Epithelial cell of proximal tubule (primary cell): Measurements from ENCODE around the gene DOCK10. TPM values are rescaled to one million over a fixed set of nuclear protein-coding genes. Genes with fewer than 3 reads are reported as not detected.

ENCODE experiments used
- DNase-seq: peaks from one replicate; pipeline ENCODE4 v3.0.0-alpha.2; 2011; ENCODE audit warnings: low read depth
- H3K4me3 ChIP-seq: 2 replicates; pipeline ENCODE4 v1.5.1; 2011; ENCODE audit warnings: low read depth, mild to moderate bottlenecking, low read length
- CTCF ChIP-seq: conservative IDR thresholded peaks from 2 replicates; pipeline ENCODE4 v1.5.1; 2012; ENCODE audit warnings: low read depth, mild to moderate bottlenecking, low read length
- total RNA-seq: library from RNA; depleted of rRNA; stranded (reverse); fragments of >200 nt; gene quantifications from 2 replicates; pipeline ENCODE4 v1.2.3, GENCODE V29; 2015

The DOCK10 gene
- total RNA-seq, 1 donor from 2014 or later, result 2.1 TPM

- no peak for DNase-seq
- H3K4me3 ChIP-seq, result no peak overlapping the region
- no peak for TF ChIP-seq CTCF
Measured at GRCh38 chr2:224764565-224765236, 277.6 kb downstream of the DOCK10 start.

GRCh38 chr2:224757934-224758548 lies 284.2 kb downstream of the DOCK10 start:
- no peak for TF ChIP-seq CTCF
- DNase-seq, result no peak
- no peak overlapping the region for H3K4me3 ChIP-seq

- DNase-seq, result no peak
- TF ChIP-seq CTCF, result no peak
Measured at GRCh38 chr2:224753743-224754540, 288.3 kb downstream of the DOCK10 start.

GRCh38 chr2:224751996-224752698 lies 290.1 kb downstream of the DOCK10 start:
- no peak overlapping the region for H3K4me3 ChIP-seq
- DNase-seq, result no peak
- no peak for TF ChIP-seq CTCF

More at GRCh38 chr2:224753743-224754540, 288.3 kb downstream of the DOCK10 start:
- no peak overlapping the region for H3K4me3 ChIP-seq

GRCh38 chr2:224749136-224749535 lies 293.1 kb downstream of the DOCK10 start:
- no peak for DNase-seq
- TF ChIP-seq CTCF, result peak; percentile 52
- H3K4me3 ChIP-seq, result no peak overlapping the region

- TF ChIP-seq CTCF, result no peak
- no peak overlapping the region for H3K4me3 ChIP-seq
- no peak for DNase-seq
Measured at GRCh38 chr2:224747765-224748164, 294.5 kb downstream of the DOCK10 start.
